Melanocyte of skin (primary cell): ENCODE measurements around the gene CEBPB. TPM values are rescaled to one million over a fixed set of nuclear protein-coding genes. Genes with fewer than 3 reads are reported as not detected.

Experiments used
- total RNA-seq, 2 donors: library from RNA; depleted of rRNA; stranded (reverse); fragments of >200 nt; gene quantifications; 2 replicates each; pipeline ENCODE4 v1.2.3, GENCODE V29; 2012

Gene CEBPB
- 10 to 100 TPM; 41.3 to 51.3 TPM for total RNA-seq

DNA sequence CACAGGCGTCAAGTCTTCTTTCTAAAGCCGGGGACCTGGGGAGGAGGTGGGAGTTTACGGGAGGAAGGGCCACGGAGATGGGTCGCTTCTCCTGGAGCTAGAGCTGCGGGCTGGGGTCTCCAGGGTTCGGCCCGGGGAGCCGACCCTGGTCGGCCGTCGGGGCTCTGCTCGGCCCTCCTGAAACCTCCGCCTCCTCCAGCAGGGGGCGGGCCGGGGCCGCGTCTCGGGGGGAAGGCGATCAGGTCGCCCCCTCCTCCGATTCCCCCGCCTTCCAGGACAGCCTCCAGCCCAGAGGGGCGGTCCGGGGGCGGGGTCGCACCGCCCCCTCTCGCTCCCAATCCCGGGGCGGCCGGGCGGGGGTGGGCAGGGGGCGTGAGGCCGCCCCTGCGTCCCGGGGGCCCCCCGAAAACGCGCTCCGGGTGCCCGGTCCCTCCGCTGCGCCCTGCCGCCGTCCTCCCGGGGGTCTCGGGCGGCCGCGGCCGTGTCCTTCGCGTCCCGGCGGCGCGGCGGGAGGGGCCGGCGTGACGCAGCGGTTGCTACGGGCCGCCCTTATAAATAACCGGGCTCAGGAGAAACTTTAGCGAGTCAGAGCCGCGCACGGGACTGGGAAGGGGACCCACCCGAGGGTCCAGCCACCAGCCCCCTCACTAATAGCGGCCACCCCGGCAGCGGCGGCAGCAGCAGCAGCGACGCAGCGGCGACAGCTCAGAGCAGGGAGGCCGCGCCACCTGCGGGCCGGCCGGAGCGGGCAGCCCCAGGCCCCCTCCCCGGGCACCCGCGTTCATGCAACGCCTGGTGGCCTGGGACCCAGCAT, at the start of gene CEBPB:
TSS of gene CEBPB (plus strand) at position 580 of the 814 bp plus-strand sequence. CDS start at position 784, 204 bp downstream.

DNA sequence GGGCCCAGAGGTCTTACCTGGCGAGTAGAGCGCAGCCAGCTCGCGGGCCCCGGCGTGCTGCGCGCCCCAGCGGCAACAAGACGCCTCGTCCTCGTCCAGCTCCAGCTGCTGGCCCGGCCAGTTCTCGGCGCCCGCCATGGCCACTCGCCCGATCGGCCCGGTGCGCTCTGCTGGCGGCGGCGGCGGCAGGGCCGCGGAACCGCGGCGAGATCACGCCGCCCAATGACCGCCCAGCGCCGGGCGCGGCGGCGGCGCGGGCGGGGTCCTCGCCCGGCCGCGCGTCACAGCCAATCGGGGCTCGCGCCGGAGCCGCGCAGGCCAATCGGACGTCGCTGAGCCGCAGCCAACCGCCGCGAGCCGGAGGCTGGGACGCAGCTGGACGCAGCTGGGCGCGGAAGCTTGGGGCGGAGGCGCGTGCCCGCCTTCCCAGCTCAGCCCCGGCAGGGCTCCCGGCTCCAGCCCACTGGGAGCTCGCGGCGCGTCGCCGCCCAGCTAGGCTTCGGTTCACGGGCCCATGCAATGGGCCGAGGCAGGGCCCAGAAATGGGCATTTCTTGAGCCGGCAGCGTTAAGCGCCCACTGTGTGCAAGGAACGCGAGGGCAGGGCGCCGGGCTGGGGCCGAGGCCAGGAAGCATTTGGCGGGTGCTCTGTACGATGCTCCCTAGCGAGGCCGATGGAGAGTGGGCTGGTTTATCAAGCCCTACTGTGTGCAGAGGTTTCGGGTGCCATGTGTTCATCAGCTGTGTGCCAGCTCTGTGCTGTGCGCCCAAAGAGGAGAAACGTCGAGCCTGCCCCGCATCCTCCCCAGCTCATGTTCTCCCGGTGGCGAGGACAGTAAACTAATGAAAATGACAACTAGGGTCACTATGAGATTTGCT, 36.9 kb upstream of the CEBPB start, which contains the start of gene PEDS1:
TSS of gene PEDS1 (minus strand) at position 224 of the 878 bp plus-strand sequence. CDS start at position 138, 86 bp downstream.

Other genes with a start within 250 kb of the CEBPB start
- under 1 TPM in 1 of 2 donors, not detected in 1; 0.33 TPM for gene SNAI1, start 207.8 kb upstream of the CEBPB start, total RNA-seq
- gene UBE2V1, start 77.7 kb upstream of the CEBPB start, total RNA-seq = 10 to 100 TPM; 63.0 to 88.6 TPM
- 10 to 100 TPM; 27.2 to 29.0 TPM for gene PEDS1, start 37.1 kb upstream of the CEBPB start, total RNA-seq